Fibroblast of lung (primary cell): ENCODE data around the gene PPP1R9A. TPM values are rescaled to one million over a fixed set of nuclear protein-coding genes. Genes with fewer than 3 reads are reported as not detected.

Experiments
- DNase-seq, 2 donors: peaks; one replicate each; pipeline versions ENCODE4 v3.0.0 to v3.0.0-alpha.2; 2010; ENCODE audit warnings: low read depth in 2 of 2
- H2AFZ ChIP-seq: 2 replicates; pipeline ENCODE4 v1.5.1; 2012; ENCODE audit warnings: low read length, control low read depth, inconsistent platforms
- H3K27ac ChIP-seq: 2 replicates; pipeline ENCODE4 v1.5.1; 2011; ENCODE audit warnings: low read length, control low read depth; ENCODE audit not compliant: insufficient read depth
- H3K27me3 ChIP-seq: 2 replicates; pipeline ENCODE4 v1.5.1; 2011; ENCODE audit warnings: mild to moderate bottlenecking, low read length; ENCODE audit not compliant: control insufficient read depth, insufficient read depth
- H3K36me3 ChIP-seq: 2 replicates; pipeline ENCODE4 v1.5.1; 2011; ENCODE audit warnings: low read length; ENCODE audit not compliant: control insufficient read depth, insufficient read depth
- H3K4me1 ChIP-seq: 2 replicates; pipeline ENCODE4 v1.5.1; 2011; ENCODE audit warnings: low read length; ENCODE audit not compliant: control insufficient read depth, insufficient read depth; ENCODE audit errors: extremely low read depth
- H3K4me2 ChIP-seq: 2 replicates; pipeline ENCODE4 v1.5.1; 2011; ENCODE audit warnings: low read length, control low read depth; ENCODE audit not compliant: insufficient read depth; ENCODE audit errors: extremely low read depth
- H3K4me3 ChIP-seq, 4 experiments: fragments of 200-600 bp in 1 of 4; sonication (generic) in 1 of 4; replicated peaks in 1 of 4; 2 replicates each; pipeline ENCODE4 v1.5.1; 2011 to 2016; ENCODE audit warnings: low read length in 4 of 4, low read depth in 3 of 4, mild to moderate bottlenecking in 3 of 4, control low read depth in 2 of 4, inconsistent platforms in 1 of 4, mixed read lengths in 1 of 4; ENCODE audit not compliant: insufficient read depth in 1 of 4; ENCODE audit errors: control extremely low read depth in 1 of 4
- H3K79me2 ChIP-seq: 2 replicates; pipeline ENCODE4 v1.5.1; 2012; ENCODE audit warnings: mild to moderate bottlenecking, low read length, inconsistent platforms; ENCODE audit not compliant: control insufficient read depth, insufficient read depth
- H3K9ac ChIP-seq: 2 replicates; pipeline ENCODE4 v1.5.1; 2011; ENCODE audit warnings: mild to moderate bottlenecking, low read length, control low read depth; ENCODE audit not compliant: insufficient read depth
- H3K9me3 ChIP-seq: 2 replicates; pipeline ENCODE4 v1.5.1; 2012; ENCODE audit warnings: low read depth, low read length; ENCODE audit not compliant: control insufficient read depth, insufficient read depth
- H4K20me1 ChIP-seq: 2 replicates; pipeline ENCODE4 v1.5.1; 2011; ENCODE audit warnings: low read length; ENCODE audit not compliant: control insufficient read depth, insufficient read depth; ENCODE audit errors: extremely low read depth
- CTCF ChIP-seq, 2 donors: IDR thresholded peaks in 1 of 2; conservative IDR thresholded peaks in 1 of 2; 1 replicate in 1 of 2; 2 replicates in 1 of 2; pipeline ENCODE4 v1.5.1; 2011 to 2012; ENCODE audit warnings: low read length in 2 of 2, control low read depth in 1 of 2, inconsistent platforms in 1 of 2, low read depth in 1 of 2, mild to moderate bottlenecking in 1 of 2
- EZH2 ChIP-seq: IDR thresholded peaks from 2 replicates; pipeline ENCODE4 v1.5.1; 2012; ENCODE audit warnings: low read length, control low read depth, mild to moderate bottlenecking; ENCODE audit errors: missing control alignments
- polyA plus RNA-seq, 2 donors: library from polyadenylated mRNA; depleted of rRNA in 1 of 2; stranded (reverse) in 1 of 2; unstranded in 1 of 2; fragments of >200 nt; gene quantifications; 2 replicates each; pipeline ENCODE4 v1.2.1, GENCODE V29; 2011 to 2012; ENCODE audit warnings: missing spikeins in 1 of 2
- total RNA-seq: library from RNA; depleted of rRNA; stranded (reverse); fragments of >200 nt; gene quantifications from 2 replicates; pipeline ENCODE4 v1.2.1, GENCODE V29; 2014

Gene PPP1R9A
- total and polyA plus RNA-seq, 2 donors (not counting 1 experiment from before 2014, with no cell fraction given), result 0.68 to 3.3 TPM

- Histone ChIP-seq H4K20me1 (no peaks in the 10 kb centered on the region), H3K79me2 (no peaks in the 10 kb centered on the region), H3K27me3 (no peaks in the 10 kb centered on the region), H3K4me2 (no peak overlapping the region), H3K9ac (no peak overlapping the region), H2AFZ (no peak overlapping the region), H3K27ac (no peak overlapping the region), H3K4me1 (no peaks in the 10 kb centered on the region), H3K4me3 (no peak overlapping the region), H3K36me3 (no peaks in the 10 kb centered on the region), H3K9me3 (no peaks in the 10 kb centered on the region)
- no peak for TF ChIP-seq CTCF (conservative IDR thresholded peaks at IDR 0.05 in 1 of 2, IDR thresholded peaks at IDR 0.05 in 1 of 2; ENCODE audit: low read depth in 1 of 2, low read length in 2 of 2)
- TF ChIP-seq EZH2, result no peak
- peak in 1 of 2 donors; percentile 16 for DNase-seq
Measured at GRCh38 chr7:94897541-94897940, 9.9 kb upstream of the PPP1R9A start.

GRCh38 chr7:94898340-94898739 is 9.1 kb upstream of the PPP1R9A start:
- H3K9me3 ChIP-seq, result no peaks in the 10 kb centered on the region
- no peaks in the 10 kb centered on the region for H3K79me2 ChIP-seq
- H3K27me3 ChIP-seq, result no peaks in the 10 kb centered on the region
- H2AFZ ChIP-seq, result no peak overlapping the region
- H3K27ac ChIP-seq, result no peak overlapping the region
- H3K4me2 ChIP-seq, result no peak overlapping the region
- H3K4me3 ChIP-seq, result no peak overlapping the region
- DNase-seq, result no peak
- H3K36me3 ChIP-seq, result no peaks in the 10 kb centered on the region
- no peaks in the 10 kb centered on the region for H4K20me1 ChIP-seq
- TF ChIP-seq EZH2 (no peak), CTCF (conservative IDR thresholded peaks at IDR 0.05 in 1 of 2, IDR thresholded peaks at IDR 0.05 in 1 of 2; ENCODE audit: low read depth in 1 of 2, low read length in 2 of 2) (no peak)
- H3K9ac ChIP-seq, result no peak overlapping the region
- no peaks in the 10 kb centered on the region for H3K4me1 ChIP-seq

GRCh38 chr7:94901981-94902380 is 5.4 kb upstream of the PPP1R9A start:
- TF ChIP-seq CTCF (conservative IDR thresholded peaks at IDR 0.05 in 1 of 2, IDR thresholded peaks at IDR 0.05 in 1 of 2; ENCODE audit: low read depth in 1 of 2, low read length in 2 of 2), result no peak
- no peak for TF ChIP-seq EZH2

More at GRCh38 chr7:94901981-94902380, 5.4 kb upstream of the PPP1R9A start:
- Histone ChIP-seq H3K4me2 (no peak overlapping the region), H2AFZ (no peak overlapping the region), H3K9ac (no peak overlapping the region), H3K27ac (no peak overlapping the region), H3K79me2 (no peaks in the 10 kb centered on the region), H3K27me3 (no peaks in the 10 kb centered on the region), H3K4me1 (no peaks in the 10 kb centered on the region), H3K9me3 (no peaks in the 10 kb centered on the region), H4K20me1 (no peaks in the 10 kb centered on the region), H3K4me3 (no peak overlapping the region), H3K36me3 (no peaks in the 10 kb centered on the region)
- DNase-seq, result no peak
